Heart left ventricle (tissue), 16 donors: ENCODE data around the gene ASCC1. TPM values are rescaled to one million over a fixed set of nuclear protein-coding genes. Genes with fewer than 3 reads are reported as not detected.

ENCODE experiments used
- ATAC-seq, 4 donors: fragments of 200-7000 bp; cut with Tn5 transposase; one replicate each; pipeline ENCODE4 v1.9.1; 2020 to 2022; ENCODE audit warnings: moderate library complexity in 4 of 4, mild to moderate bottlenecking in 3 of 4, moderate number of reproducible peaks in 1 of 4
- DNase-seq, 5 donors: peaks; one replicate each; pipeline ENCODE4 v3.0.0-alpha.2; 2020
- H3K27ac ChIP-seq, 12 donors: fragments of 200-600 bp; sonication (generic) in 4 of 12; one replicate each; pipeline versions ENCODE4 v1.5.0 to v1.8.0; 2016 to 2022; ENCODE audit warnings: mild to moderate bottlenecking in 2 of 12
- H3K27me3 ChIP-seq, 9 donors: fragments of 200-600 bp; sonication (generic) in 2 of 9; one replicate each; pipeline versions ENCODE4 v1.5.1 to v1.8.0; 2016 to 2022; ENCODE audit warnings: mild to moderate bottlenecking in 3 of 9
- H3K36me3 ChIP-seq, 9 donors: fragments of 200-600 bp; sonication (generic) in 2 of 9; one replicate each; pipeline versions ENCODE4 v1.5.0 to v1.8.0; 2018 to 2022; ENCODE audit warnings: mild to moderate bottlenecking in 2 of 9
- H3K4me1 ChIP-seq, 12 donors: fragments of 200-600 bp; sonication (generic) in 4 of 12; one replicate each; pipeline versions ENCODE4 v1.5.0 to v1.8.0; 2016 to 2022; ENCODE audit warnings: mild to moderate bottlenecking in 3 of 12
- H3K4me3 ChIP-seq, 12 donors: fragments of 200-600 bp; sonication (generic) in 4 of 12; one replicate each; pipeline versions ENCODE4 v1.5.0 to v1.8.0; 2017 to 2022; ENCODE audit warnings: mild to moderate bottlenecking in 9 of 12, moderate library complexity in 4 of 12
- H3K9me3 ChIP-seq, 12 donors: fragments of 200-600 bp; sonication (generic) in 4 of 12; one replicate each; pipeline versions ENCODE4 v1.5.0 to v1.8.0; 2016 to 2022; ENCODE audit warnings: mild to moderate bottlenecking in 1 of 12
- CTCF ChIP-seq, 12 donors: fragments of 200-600 bp; sonication (generic) in 4 of 12; IDR thresholded peaks; one replicate each; pipeline versions ENCODE4 v1.5.0 to v1.8.0; 2018 to 2022; ENCODE audit warnings: antibody characterized with exemption in 12 of 12, mild to moderate bottlenecking in 5 of 12
- POLR2A ChIP-seq, 2 donors: fragments of 450-650 bp; IDR thresholded peaks; one replicate each; pipeline ENCODE4 v1.6.1; 2017; ENCODE audit warnings: antibody characterized with exemption in 2 of 2, mild to moderate bottlenecking in 2 of 2, moderate library complexity in 2 of 2
- WGBS, 4 donors: extraction: QIAGEN DNeasy Blood & Tissue Kit in 2 of 4; methylation state at CpG; one replicate each; pipeline versions ENCODE4 v1.1.5 to v1.1.7; 2013 to 2018; 5-methylcytosine and 5-hydroxymethylcytosine counted together
- intact Hi-C, 10 donors: fragments of 100-400 bp; cut with DNase I; formaldehyde crosslinking; loops; one replicate each; pipeline versions ENCODE4 v1.11.1 to v1.14.2; 2022
- polyA plus RNA-seq, 2 donors: library from polyadenylated mRNA; stranded (reverse); fragments of 200-250 nt; gene quantifications; one replicate each; pipeline ENCODE4 v1.2.3, GENCODE V29; 2013
- total RNA-seq, 9 donors: library from RNA; depleted of rRNA in 2 of 9; stranded (reverse); fragments of >200 nt in 2 of 9; fragmentation: NEBNext Ultra II Directional in 3 of 9; extraction: Animal tissue kit (Norgen Biotek cat#: 25700) in 3 of 9; gene quantifications; one replicate each; pipeline versions ENCODE4 v1.1.0 to v1.2.4, GENCODE V29; 2016 to 2023
- donor health status: ischemic (EF 13 %, LVEDD 7.1; RV severe dilation, severe dysfunction).
- donor health status: healthy with polysubstance abuse.
- donor health status: DM: no; HTN: yes; CAD: no.
- donor health status: DM: no; HTN: no; CAD: no.
- donor health status: ischemic (EF 25% LVEDD 6.9; RV normal size, moderate dysfunction).
- donor health status: ischemic (EF 25% LVEDD 5.7; RV mildly dilated, moderate dysfunction).
- donor health status: healthy.
- donor health status: DM: yes; HTN: yes; CAD: no.
- donor health status: ischemic (EF 35%, LVEDD 5.7; RV mildly dilated, moderate dysfunction).
- donor health status: nonischemic (EF 11% LVEDD 7.7; RV severe dilation, severe dysfunction).
- donor health status: DM: yes; HTN: yes; CAD: no.
- donor health status: PGD.
- donor health status: ischemic (EF 29% LVEDD 5.4; RV normal size, mild dysfunction).
- donor health status: nonischemic (EF 23%, LVEDD 6.1; RV moderate dilation, normal function).

Gene ASCC1
- total and polyA plus RNA-seq, 11 donors: 12.0 to 49.6 (median 35.3) TPM

GRCh38 chr10:72170733-72171132 lies 45.3 kb downstream of the ASCC1 start:
- no peak for DNase-seq
- intact Hi-C loops: loop anchor here in 1 of 10 donors (10.0 kb wide), 1 partner anchor 56 kb away; no protein-coding TSS in a partner anchor
- 86 to 93% (median 90%) methylated on average over 4 of the region's 4 CpGs for WGBS, 4 donors
- Histone ChIP-seq H3K4me3 (no peak overlapping the region), H3K27me3 (no peaks in the 10 kb centered on the region), H3K9me3 (no peaks in the 10 kb centered on the region), H3K27ac (peak overlapping the region in 7 of 12 donors; percentile 3 to 55 (median 32)), H3K4me1 (peaks cover 0 to 56% (median 17%) of the 10 kb centered on the region in 12 donors), H3K36me3 (peaks cover 0 to 6% (median 0%) of the 10 kb centered on the region in 9 donors)
- TF ChIP-seq POLR2A (IDR thresholded peaks at IDR 0.05) (no peak), CTCF (IDR thresholded peaks at IDR 0.05) (no peak)
- no peak for ATAC-seq

DNA sequence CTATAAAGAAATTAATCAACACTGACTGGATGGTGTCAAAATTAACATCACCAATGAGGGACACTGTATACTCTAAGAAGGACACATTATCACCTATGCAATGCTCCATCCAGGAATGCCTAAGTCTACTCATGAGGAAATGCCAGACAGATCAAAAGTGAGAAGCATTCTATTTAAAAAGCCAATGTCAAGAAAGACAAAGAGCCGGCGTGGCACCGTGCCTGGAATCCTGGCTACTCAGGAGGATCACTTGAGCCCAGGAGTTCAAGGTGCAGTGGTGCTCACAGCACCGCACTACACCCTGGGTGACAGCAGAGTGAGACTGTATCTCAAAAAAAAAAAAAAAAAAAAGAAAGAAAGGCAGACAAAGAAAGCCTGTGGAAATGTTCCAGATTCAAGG lies 45.8 kb downstream of the ASCC1 start:
- peak overlapping the region in 3 of 12 donors; percentile 21 to 35 (median 32) for H3K27ac ChIP-seq
- intact Hi-C loops: loop anchor here in 1 of 10 donors (10.0 kb wide), 1 partner anchor 55 kb away; no protein-coding TSS in a partner anchor
- no peak for TF ChIP-seq CTCF (IDR thresholded peaks at IDR 0.05)
- no peak for TF ChIP-seq POLR2A (IDR thresholded peaks at IDR 0.05)
- H3K4me1 ChIP-seq: peaks cover 0 to 55% (median 13%) of the 10 kb centered on the region in 12 donors
- H3K27me3 ChIP-seq: no peaks in the 10 kb centered on the region
- H3K4me3 ChIP-seq: no peak overlapping the region
- WGBS, 4 donors: 44 to 55% (median 52%) methylated on average over 4 of the region's 4 CpGs
- peaks cover 0 to 6% (median 0%) of the 10 kb centered on the region in 9 donors for H3K36me3 ChIP-seq
- DNase-seq: no peak
- ATAC-seq: peak in 2 of 4 donors; percentile 25 to 47
- no peaks in the 10 kb centered on the region for H3K9me3 ChIP-seq

- ATAC-seq (no peak), DNase-seq (no peak)
- H3K27me3 ChIP-seq: no peaks in the 10 kb centered on the region
- 94 to 99% (median 97%) methylated on average over 3 of the region's 3 CpGs for WGBS, 4 donors
- intact Hi-C loops: loop anchor here in 1 of 10 donors (5.0 kb wide), 1 partner anchor 40 kb away; no protein-coding TSS in a partner anchor
- H3K4me1 ChIP-seq: peaks cover 0 to 46% (median 6%) of the 10 kb centered on the region in 12 donors
- no peak overlapping the region for H3K27ac ChIP-seq
- H3K4me3 ChIP-seq: no peak overlapping the region
- TF ChIP-seq CTCF (IDR thresholded peaks at IDR 0.05) (no peak), POLR2A (IDR thresholded peaks at IDR 0.05) (no peak)
- H3K9me3 ChIP-seq: no peaks in the 10 kb centered on the region
- peaks cover 0 to 6% (median 0%) of the 10 kb centered on the region in 9 donors for H3K36me3 ChIP-seq
Measured at GRCh38 chr10:72167118-72167517, 49.0 kb downstream of the ASCC1 start.

DNA sequence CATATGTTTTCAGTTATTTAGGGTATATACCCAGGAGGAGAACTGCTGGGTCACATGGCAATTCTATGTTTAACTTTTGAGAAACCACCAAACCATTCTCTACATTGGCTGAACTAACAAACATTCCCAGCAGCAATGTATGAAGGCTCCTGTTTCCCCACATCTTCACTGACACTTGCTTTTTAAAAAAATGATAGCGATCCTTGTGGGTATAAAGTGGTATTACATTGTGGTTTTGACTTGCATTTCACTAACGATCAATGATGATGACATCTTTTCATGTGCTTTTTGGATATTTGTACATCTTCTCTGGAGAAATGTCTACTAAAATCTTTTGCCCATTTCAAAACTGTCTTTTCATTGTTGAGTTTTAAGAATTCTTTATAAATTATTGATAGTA lies 51.5 kb downstream of the ASCC1 start:
- Histone ChIP-seq H3K4me3 (no peak overlapping the region), H3K4me1 (peaks cover 0 to 28% (median 2%) of the 10 kb centered on the region in 12 donors), H3K9me3 (no peaks in the 10 kb centered on the region), H3K36me3 (peaks cover 0 to 23% (median 16%) of the 10 kb centered on the region in 9 donors), H3K27ac (peak overlapping the region in 2 of 12 donors; percentile 18 to 36), H3K27me3 (no peaks in the 10 kb centered on the region)
- DNase-seq (no peak), ATAC-seq (no peak)
- intact Hi-C loops: loop anchor here in 1 of 10 donors (5.0 kb wide), 1 partner anchor 43 kb away; no protein-coding TSS in a partner anchor
- TF ChIP-seq CTCF (IDR thresholded peaks at IDR 0.05) (peak in 1 of 12 donors; percentile 18), POLR2A (IDR thresholded peaks at IDR 0.05) (no peak)
- 87 to 96% (median 88%) methylated on average over 2 of the region's 2 CpGs for WGBS, 4 donors
